Prostate gland (tissue), 2 donors: ENCODE data around the gene PIP4K2B.

Experiments
- POLR2AphosphoS5 ChIP-seq: sonication (generic); formaldehyde crosslinking; IDR thresholded peaks from one replicate; pipeline ENCODE4 v1.6.1; 2017; ENCODE audit warnings: antibody characterized with exemption
- TF ChIP-seq, protein P1 (sequence below), 4 experiments: fragments of 200-600 bp in 2 of 4; fragments of 450-650 bp in 2 of 4; sonication (generic) in 2 of 4; IDR thresholded peaks; 1 replicate in 3 of 4; 2 replicates in 1 of 4; pipeline ENCODE4 v1.5.1; 2016 to 2019; ENCODE audit warnings: antibody characterized with exemption in 4 of 4, mild to moderate bottlenecking in 2 of 4, moderate library complexity in 2 of 4

DNA sequence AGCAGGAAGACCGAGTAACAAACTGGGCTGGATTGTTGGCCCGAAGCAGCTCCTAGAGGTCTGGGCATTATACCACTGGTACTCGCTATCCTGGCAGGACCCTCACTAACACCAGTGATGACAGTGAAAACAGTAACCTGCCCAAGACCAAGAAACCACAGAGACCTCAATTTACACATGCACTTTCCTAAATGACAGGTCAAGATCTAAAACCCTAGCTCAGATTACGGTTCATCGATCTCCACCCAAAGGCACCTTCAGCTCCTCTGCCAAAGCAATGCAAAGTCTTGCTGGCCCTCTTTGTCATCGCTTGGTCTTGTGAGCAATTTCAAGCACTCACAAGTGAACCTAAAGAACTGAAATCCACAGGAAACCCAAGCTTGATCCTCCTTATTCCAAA lies 1.5 kb downstream of the PIP4K2B start:
- TF ChIP-seq, protein P1, sequence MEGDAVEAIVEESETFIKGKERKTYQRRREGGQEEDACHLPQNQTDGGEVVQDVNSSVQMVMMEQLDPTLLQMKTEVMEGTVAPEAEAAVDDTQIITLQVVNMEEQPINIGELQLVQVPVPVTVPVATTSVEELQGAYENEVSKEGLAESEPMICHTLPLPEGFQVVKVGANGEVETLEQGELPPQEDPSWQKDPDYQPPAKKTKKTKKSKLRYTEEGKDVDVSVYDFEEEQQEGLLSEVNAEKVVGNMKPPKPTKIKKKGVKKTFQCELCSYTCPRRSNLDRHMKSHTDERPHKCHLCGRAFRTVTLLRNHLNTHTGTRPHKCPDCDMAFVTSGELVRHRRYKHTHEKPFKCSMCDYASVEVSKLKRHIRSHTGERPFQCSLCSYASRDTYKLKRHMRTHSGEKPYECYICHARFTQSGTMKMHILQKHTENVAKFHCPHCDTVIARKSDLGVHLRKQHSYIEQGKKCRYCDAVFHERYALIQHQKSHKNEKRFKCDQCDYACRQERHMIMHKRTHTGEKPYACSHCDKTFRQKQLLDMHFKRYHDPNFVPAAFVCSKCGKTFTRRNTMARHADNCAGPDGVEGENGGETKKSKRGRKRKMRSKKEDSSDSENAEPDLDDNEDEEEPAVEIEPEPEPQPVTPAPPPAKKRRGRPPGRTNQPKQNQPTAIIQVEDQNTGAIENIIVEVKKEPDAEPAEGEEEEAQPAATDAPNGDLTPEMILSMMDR (IDR thresholded peaks at IDR 0.05) = no peak
- TF ChIP-seq POLR2AphosphoS5 = no peak
